Measurements from ENCODE around the gene C16orf74. TPM values are rescaled to one million over a fixed set of nuclear protein-coding genes. Genes with fewer than 3 reads are reported as not detected.

C16orf74 gene
- total and polyA plus RNA-seq, 10 donors: 12.1 to 107 (median 19.3) TPM

- no peaks in the 10 kb centered on the region for H3K4me1 ChIP-seq
- no peak overlapping the region for H3K4me3 ChIP-seq
- peaks cover 0 to 40% (median 0%) of the 10 kb centered on the region in 7 donors for H3K27me3 ChIP-seq (replicated peaks in 1 of 7)
- peaks cover 0 to 6% (median 0%) of the 10 kb centered on the region in 8 donors for H3K9me3 ChIP-seq
- H3K27ac ChIP-seq: no peak overlapping the region
- intact Hi-C loops (cut with DNase I; ENCODE audit: low total_unique reads): no loop called here
- DNase-seq: no peak
- TF ChIP-seq POLR2AphosphoS5 (IDR thresholded peaks at IDR 0.05) (peak in 1 of 3 donors; percentile 6), POLR2A (IDR thresholded peaks at IDR 0.05) (no peak)
- 83 to 91% (median 87%) methylated on average over 4 to 7 of the region's 7 CpGs for WGBS, 5 donors
- H3K36me3 ChIP-seq: no peaks in the 10 kb centered on the region
Measured at GRCh38 chr16:85698459-85698891, 52.4 kb downstream of the C16orf74 start.

- Histone ChIP-seq H3K27me3 (replicated peaks in 1 of 7) (peaks cover 0 to 40% (median 0%) of the 10 kb centered on the region in 7 donors), H3K4me3 (no peak overlapping the region), H3K36me3 (no peaks in the 10 kb centered on the region), H3K4me1 (no peaks in the 10 kb centered on the region), H3K9me3 (peaks cover 0 to 6% (median 0%) of the 10 kb centered on the region in 8 donors), H3K27ac (no peak overlapping the region)
- TF ChIP-seq POLR2AphosphoS5 (IDR thresholded peaks at IDR 0.05) (no peak), POLR2A (IDR thresholded peaks at IDR 0.05) (no peak), CTCF (IDR thresholded peaks at IDR 0.05 in 8 of 11, conservative IDR thresholded peaks at IDR 0.05 in 3 of 11) (no peak)
- intact Hi-C loops (cut with DNase I; ENCODE audit: low total_unique reads): no loop called here
- DNase-seq: no peak
- 78 to 84% (median 79%) methylated on average over 14 of the region's 14 CpGs for WGBS, 5 donors
Measured at GRCh38 chr16:85697431-85697830, 53.5 kb downstream of the C16orf74 start.

- 79 to 88% (median 86%) methylated on average over 15 to 16 of the region's 16 CpGs for WGBS, 5 donors
- no peaks in the 10 kb centered on the region for H3K36me3 ChIP-seq
- intact Hi-C loops (cut with DNase I; ENCODE audit: low total_unique reads): no loop called here
- no peak overlapping the region for H3K4me3 ChIP-seq
- no peak for DNase-seq
- TF ChIP-seq POLR2AphosphoS5 (IDR thresholded peaks at IDR 0.05) (peak in 1 of 3 donors; percentile 29), POLR2A (IDR thresholded peaks at IDR 0.05) (no peak), CTCF (IDR thresholded peaks at IDR 0.05 in 8 of 11, conservative IDR thresholded peaks at IDR 0.05 in 3 of 11) (no peak)
- no peaks in the 10 kb centered on the region for H3K4me1 ChIP-seq
- no peak overlapping the region for H3K27ac ChIP-seq
- peaks cover 0 to 40% (median 0%) of the 10 kb centered on the region in 7 donors for H3K27me3 ChIP-seq (replicated peaks in 1 of 7)
- H3K9me3 ChIP-seq: peaks cover 0 to 4% (median 0%) of the 10 kb centered on the region in 8 donors
Measured at GRCh38 chr16:85696781-85697180, 54.1 kb downstream of the C16orf74 start.

GRCh38 chr16:85695196-85696128 lies 55.4 kb downstream of the C16orf74 start:
- DNase-seq: no peak
- intact Hi-C loops (cut with DNase I; ENCODE audit: low total_unique reads): no loop called here
- no peaks in the 10 kb centered on the region for H3K9me3 ChIP-seq
- peaks cover 0 to 47% (median 0%) of the 10 kb centered on the region in 7 donors for H3K27me3 ChIP-seq (replicated peaks in 1 of 7)
- peak in 1 of 3 donors; percentile 29 for TF ChIP-seq POLR2AphosphoS5 (IDR thresholded peaks at IDR 0.05)
- no peak for TF ChIP-seq CTCF (IDR thresholded peaks at IDR 0.05 in 8 of 11, conservative IDR thresholded peaks at IDR 0.05 in 3 of 11)
- H3K27ac ChIP-seq: no peak overlapping the region
- H3K4me1 ChIP-seq: no peaks in the 10 kb centered on the region
- no peaks in the 10 kb centered on the region for H3K36me3 ChIP-seq
- H3K4me3 ChIP-seq: no peak overlapping the region
- 72 to 82% (median 80%) methylated on average over 16 to 24 of the region's 24 CpGs for WGBS, 5 donors
